ENCODE data around the gene GP1BA.
A peak's percentile ranks its signal among the peaks of the same experiment; 100 is the strongest.

Gene GP1BA

GRCh38 chr17:4978726-4979125 lies 46.6 kb downstream of the GP1BA start:
- DNase-seq: no peak

DNA sequence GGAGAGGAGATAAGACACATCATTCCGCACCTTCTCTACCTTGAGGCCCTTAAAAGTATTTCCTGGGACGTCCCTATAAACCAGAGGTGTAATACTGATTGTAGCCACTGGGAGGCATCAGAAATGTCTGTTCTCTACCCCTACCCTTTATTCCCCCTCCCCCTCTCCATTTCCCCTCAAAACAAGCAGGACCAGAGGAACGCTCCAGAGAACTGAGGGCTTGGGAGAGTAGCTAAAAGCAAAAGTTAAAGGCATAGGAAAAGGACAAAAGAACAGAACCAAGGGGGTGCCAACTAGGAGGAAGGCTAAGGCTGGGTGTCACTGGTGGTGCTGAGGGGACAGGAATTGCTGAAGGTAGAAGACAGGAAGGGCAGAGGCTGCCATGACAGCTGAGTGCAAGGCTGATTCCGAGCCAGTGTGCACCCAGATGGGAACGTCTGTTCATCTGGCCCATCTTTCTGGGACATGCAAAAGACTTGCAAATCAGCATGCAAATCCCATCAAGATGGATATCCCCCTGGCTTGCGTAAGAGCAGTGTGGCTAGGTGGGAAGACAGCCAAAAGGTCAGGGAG lies 48.7 kb downstream of the GP1BA start:
- DNase-seq: peak; percentile 87

DNA sequence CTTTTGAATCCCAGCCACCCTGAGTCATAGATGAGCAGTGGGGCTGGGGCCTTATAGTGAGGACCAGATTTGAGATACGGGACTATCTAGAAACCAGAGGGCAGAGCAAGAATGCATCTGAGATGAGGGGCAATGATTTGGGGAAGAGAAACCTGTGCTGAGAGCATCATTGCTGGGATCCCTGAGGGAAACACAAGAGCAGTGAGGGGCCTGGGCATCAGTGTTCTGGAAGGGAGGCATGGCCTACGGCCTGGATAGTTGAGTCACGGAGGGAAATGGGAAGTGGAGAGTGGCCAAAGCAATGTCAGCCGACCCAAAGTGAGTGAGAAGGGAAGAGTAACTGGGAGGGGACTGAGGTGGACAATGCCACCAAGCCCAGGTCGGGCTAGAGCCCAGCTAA lies 50.2 kb downstream of the GP1BA start:
- DNase-seq: no peak

All from NCI-H526 treated with DMSO at 0.1 percent for 48 hours (cell line).